HG03442 (cell line): ENCODE measurements around the gene ANKRD65.

ENCODE experiments used
- ATAC-seq: cut with Tn5 transposase; IDR thresholded peaks from one replicate; pipeline ENCODE4 v1.9.1; 2021; ENCODE audit warnings: mild to moderate bottlenecking, moderate library complexity; ENCODE audit not compliant: unreplicated experiment

ANKRD65 gene

DNA sequence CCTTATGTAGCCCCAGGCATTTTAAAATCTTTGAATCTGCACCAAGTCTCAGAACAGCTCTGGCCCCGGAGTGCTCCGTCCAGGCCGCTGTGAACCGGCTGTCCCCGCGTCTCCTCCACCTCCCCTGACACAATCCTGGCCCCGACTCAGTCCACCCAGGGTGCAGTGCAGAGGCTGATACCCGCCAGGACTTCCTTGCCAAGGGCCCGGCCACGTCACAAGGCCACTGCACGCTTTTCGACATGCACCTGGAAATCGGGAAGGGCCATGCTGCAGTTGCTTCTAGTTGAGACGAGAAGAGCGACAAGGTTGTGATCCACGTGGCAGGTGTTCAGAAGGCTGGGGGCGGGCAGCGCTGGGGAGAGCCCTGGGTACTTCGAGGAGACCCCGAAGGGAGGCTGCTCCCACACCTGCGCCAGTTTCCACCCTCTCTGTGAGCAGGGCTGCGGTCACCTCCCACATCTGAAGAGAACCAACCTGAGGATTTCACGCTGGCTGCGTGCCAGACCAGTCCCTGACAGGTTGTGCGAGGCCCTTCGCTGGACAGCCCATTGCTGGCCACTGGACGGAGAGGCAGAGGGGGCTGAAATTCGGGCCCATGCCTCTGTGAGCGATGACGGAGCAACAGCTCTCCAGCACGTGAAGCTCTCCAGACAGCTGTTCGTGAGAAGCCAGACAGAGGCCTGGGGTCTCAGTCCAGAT is 21.1 kb upstream of the ANKRD65 start:
- no peak for ATAC-seq

DNA sequence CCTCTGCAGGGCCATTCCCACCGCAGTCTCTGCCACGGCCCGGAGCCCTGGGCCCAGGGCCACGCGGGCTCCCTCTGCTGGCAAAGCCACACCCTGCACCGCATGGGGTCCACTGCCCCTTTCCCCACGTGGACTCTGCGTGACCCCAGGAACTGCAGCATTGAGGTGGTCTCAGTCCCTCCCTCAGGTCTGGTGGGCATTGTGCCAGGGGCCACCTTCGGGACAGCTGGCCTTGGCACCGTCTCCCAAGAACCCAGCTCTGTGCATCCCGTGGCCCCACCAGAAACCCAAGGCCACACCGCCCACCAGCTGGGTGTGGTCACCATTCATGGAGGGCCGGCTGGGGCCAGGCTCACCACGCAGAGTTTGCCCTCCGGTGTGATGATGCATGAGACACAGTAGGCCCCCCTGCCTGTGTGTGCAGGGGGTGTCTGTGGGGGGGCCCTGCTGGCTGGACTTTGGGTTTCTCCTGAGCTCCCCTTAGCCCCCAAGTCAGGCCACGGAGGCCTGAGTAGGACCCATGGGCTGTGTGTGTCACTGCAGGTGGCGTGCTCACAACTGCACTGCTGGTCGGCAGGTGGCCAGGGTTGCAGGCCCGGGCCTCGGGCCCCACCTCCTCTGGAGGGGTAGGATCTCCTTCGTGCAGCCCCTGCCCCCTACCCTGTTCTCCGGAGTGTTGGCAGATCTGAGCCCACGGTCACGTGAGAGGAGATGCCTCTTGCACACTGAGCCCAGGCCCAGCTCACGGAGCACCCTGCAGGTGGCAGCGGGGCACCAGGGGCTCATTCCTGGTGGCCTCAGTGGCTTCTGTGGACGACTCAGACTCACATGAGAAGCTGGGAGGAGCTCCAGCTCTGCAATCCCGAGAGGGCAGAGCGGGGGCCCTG is 20.2 kb upstream of the ANKRD65 start:
- ATAC-seq = no peak

- no peak for ATAC-seq
These were observed 19.4 kb upstream of the ANKRD65 start for GRCh38 chr1:1440262-1441001.

DNA sequence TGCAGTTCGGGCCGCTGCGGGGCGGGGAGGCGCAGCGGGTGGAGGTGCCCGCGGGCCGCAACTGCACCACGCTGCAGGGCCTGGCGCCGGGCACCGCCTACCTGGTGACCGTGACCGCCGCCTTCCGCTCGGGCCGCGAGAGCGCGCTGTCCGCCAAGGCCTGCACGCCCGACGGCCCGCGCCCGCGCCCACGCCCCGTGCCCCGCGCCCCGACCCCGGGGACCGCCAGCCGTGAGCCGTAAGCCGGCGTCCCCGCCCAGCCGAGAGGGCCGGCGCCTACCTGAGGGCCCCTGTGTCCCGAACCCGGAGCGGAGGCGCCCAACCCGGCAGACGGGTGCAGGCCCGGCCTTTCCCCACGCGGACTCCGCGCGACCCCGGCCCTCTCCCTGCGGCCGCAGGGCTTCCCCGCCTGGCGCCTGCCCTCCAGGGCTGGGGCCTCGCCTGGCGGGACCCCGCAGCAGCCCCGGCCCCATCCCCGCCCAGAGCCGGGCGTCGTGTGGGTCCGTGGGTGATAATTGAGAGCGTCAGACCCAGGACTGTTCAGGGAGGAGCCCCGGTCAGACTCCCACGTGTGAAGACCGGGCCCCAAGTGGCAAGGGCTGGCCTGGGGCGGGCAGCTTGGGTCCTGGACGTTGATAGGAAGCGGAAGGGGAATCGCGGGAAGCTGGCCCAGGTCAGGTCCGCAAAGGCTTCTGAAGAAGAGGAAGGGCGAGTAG is 18.6 kb upstream of the ANKRD65 start:
- no peak for ATAC-seq

DNA sequence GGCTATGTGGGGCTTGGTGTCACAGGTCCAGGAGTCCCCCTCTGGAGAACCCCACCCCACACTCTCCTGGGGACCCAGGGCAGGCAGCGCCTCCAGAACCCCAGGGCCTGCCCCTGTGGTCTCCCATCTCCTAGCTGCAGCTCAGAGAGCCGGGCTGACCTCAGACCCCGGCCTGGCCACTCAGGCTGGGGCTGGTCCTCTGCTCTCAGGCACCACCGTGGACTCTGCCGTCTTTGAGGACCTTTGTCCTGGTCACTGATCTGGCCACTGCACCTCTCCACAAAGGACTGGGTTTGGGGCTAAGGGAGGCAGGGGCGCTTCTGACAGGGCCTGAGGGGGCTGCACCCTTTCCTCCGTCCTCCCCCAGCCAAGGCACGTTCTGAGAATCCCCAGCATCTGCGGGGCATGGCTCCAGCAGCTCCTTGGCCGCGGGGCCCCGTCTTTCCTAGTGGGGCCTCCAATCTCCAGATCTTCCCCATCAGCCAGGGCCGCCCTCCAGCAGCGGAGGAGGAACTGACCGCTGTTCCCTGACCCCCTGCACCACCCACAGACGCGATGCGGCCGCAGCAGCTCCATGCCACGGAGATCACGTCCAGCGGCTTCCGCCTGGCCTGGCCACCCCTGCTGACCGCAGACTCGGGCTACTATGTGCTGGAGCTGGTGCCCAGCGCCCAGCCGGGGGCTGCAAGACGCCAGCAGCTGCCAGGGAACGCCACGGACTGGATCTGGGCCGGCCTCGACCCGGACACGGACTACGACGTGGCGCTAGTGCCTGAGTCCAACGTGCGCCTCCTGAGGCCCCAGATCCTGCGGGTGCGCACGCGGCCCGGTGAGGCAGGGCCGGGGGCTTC is 17.7 kb upstream of the ANKRD65 start:
- ATAC-seq = no peak

GRCh38 chr1:1437904-1438376 is 16.9 kb upstream of the ANKRD65 start:
- ATAC-seq = no peak

DNA sequence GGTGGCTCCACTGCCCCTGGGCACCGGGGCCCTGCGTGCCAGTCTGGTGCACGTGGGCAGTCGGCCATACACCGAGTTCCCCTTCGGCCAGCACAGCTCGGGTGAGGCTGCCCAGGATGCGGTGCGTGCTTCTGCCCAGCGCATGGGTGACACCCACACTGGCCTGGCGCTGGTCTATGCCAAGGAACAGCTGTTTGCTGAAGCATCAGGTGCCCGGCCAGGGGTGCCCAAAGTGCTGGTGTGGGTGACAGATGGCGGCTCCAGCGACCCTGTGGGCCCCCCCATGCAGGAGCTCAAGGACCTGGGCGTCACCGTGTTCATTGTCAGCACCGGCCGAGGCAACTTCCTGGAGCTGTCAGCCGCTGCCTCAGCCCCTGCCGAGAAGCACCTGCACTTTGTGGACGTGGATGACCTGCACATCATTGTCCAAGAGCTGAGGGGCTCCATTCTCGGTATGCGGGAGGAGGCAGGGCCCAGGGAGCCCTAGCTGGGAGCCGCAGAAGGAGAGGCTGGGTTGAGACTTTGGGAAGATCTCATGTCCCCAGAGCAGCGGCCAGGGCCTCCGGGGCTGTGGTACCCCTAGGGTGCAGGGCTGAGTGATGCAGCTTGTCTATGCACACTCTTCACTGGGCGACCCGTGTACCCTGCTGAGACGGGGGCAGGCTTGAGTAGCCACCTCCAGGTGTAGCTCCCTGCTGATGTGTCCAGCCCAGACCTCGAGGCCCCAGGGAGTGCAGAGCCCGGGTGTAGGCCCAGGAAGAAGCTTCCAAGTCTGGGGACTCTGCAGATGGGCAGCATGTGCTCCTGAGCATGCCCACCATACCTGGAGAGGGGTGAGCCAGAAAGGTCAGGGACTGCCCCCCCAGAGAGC is 16.2 kb upstream of the ANKRD65 start:
- no peak for ATAC-seq

DNA sequence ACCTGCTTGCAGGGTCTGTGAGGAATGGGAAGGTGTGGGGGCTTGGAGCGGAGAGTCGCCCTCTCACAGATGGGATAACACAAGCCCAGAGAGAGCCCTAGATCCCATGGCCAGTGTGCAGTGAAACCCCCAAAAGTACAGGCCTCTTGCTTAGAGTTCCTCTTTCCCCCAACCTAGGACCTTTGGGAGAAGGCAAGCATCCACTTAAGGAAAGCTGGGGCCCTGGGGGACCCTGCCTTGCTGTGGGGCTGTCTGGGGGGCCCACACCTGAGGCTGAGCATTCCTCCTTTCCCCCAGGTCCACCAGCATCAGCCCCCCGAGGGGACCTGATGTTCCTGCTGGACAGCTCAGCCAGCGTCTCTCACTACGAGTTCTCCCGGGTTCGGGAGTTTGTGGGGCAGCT is 15.6 kb upstream of the ANKRD65 start:
- no peak for ATAC-seq

DNA sequence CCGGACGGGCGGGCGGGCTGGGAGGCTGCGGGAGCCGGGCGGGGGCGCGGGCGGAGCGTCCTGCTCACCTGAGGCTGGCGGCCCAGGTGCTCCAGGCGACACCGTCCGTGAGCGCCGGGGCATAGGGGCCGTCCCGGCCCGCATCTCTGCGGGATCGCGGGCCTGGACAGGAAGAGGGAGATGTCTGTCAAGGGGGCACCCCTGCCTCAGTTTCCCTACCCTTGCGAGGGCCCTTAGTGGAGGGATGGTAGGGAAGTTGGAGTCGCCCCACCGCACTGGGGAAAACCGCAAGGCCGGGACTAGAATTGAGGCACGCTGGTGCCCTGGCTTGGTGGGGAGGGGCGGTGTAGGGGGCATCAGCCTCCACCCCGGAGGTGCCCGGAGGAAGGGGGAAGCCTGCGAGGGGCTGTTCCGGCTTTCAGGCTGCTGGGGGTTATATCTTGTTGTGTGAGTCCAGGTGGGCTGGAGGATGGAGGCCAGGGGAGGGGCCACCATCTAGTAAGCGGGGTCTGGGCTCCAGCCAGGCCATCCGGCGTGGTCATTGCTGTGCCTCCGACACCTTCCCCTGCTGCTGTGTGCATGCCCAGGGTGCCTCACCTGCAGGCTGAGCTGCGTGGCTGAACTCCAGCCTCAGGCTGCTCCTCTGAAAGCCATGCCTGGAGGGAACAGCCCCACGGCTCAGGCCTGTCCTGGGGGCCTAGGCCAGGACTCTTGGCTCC is 15.0 kb upstream of the ANKRD65 start:
- ATAC-seq = no peak

DNA sequence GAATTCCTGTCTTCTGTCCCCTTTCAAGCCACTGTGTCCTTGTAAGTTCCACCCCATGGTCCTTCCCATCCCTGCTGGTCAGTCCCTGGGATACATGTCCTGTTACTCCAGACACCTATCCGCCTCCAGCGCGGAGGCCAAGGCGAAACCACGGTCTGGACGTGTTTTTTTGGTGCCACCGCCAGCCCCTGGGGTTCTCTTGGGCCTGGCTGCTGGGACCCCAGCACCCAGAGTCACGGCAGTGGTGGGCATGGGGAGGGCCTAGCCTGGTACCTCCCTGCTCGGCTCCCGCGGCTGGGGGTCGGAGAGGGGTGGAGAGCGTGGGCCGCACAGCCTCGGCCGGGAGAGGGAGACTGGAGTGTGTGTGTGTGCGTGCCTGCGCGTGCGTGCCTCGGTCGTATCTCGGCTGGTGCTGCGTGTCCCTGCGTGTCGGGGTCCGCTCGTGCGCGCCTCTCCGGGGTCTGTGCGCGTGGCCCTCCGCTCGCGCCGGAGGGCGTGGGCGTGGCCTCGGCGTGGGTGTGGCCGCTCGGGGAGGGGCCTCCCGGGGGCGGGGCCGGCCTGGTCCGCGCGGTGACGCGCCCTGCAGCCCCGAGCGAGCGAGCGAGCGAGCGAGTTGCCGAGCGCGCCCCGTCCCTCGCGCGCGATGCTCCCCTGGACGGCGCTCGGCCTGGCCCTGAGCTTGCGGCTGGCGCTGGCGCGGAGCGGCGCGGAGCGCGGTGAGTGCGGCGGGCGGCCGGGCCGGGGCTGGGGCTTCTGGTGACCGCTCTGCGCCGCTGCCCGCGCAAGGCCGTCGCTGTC is 14.2 kb upstream of the ANKRD65 start, which contains the start of gene VWA1:
TSS of gene VWA1 (plus strand) at position 585 of the 798 bp plus-strand sequence. CDS start at position 644, 59 bp downstream.
- no peak for ATAC-seq

- no peak for ATAC-seq
These were observed 13.7 kb upstream of the ANKRD65 start for GRCh38 chr1:1434824-1435105.

DNA sequence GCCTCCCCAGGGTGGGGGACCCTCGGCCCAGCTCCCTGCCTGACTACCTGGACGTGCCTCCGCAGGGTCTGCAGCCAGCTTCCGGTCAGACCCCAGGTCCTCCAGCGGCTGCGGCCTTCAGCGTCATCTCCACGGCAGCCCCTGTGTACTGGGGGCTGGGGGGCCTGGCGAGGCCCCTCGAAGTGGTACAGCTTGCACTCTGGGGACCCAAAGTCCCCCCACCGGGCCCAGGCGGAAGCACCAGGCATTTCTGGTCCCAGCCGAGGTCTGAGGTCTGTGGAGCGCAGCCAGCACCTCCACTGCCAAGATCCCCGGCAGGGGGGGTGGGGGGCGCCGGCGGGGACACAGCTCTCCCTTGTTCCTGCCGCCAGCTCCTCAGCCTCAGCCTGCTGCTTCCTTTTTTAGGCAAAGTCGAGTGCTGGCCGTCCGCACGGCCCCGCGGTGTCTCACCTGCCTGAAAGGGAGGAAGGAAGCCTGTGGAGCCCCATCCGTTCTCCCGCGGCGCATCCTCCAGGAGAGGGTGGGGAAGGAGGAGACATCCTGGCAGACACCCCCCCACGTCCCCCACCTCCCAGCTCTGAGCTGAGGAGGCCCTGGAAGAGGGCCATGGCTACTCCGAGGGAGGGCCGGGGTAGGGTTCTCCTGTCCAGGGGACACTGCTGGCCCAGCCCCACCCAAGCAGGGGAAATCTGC is 13.2 kb upstream of the ANKRD65 start:
- no peak for ATAC-seq

DNA sequence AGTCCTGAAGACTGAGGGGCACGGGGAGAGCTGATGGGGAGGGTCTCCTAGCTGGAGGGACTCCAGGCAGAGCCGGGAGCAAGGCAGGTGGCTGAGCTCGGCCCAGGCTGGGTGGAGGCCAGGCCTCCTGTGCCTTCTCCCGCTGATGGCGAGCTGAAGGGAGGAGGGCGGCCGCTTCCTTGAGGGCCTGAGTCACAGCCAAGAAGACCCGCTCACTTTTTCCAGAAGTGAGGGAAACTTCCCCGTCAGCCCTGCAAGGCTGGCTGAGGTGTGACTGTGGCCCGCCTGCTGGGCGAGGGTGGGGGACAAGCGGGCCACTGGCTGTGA is 12.7 kb upstream of the ANKRD65 start:
- no peak for ATAC-seq

DNA sequence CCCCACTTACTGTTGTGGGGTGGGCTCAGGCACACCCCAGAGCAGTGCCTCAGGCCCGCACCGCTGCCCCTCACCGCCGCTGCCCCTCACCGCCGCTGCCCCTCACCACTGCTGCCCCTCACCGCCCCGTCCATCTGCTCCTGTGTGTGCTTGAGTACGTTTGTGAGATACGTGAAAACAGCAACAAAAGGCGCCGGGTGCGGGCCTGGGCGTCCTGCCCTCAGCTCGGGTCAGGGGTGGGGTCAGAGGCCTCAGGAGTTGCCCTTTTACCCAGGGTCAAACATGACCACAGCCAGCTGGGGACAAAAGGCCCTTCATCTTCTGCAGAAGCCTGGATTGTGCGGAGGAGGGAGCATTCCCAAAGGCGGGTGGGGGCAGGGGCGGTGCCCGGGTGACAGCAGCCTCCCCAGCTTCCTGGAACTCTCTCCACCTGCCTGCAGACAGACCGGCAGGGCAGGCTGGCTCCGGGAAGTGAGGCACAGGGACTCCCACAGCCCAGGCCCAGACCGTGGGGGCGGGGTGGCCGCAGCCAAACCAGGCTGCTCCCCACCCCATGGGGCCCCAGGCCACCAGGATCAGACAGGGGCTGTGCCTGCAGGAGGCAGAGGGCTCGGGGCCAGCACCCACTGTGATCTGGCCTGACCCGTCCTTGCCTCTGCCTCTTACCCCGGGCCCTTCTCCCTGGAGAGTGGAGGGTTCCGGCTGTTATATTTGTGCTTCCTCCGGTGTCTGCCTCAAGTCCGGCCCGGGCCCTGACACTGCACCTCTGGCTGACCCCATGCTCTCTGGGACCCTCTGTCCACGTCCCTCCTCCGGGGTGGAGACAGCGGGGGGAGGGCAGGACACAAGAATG is 12.1 kb upstream of the ANKRD65 start:
- ATAC-seq = no peak

DNA sequence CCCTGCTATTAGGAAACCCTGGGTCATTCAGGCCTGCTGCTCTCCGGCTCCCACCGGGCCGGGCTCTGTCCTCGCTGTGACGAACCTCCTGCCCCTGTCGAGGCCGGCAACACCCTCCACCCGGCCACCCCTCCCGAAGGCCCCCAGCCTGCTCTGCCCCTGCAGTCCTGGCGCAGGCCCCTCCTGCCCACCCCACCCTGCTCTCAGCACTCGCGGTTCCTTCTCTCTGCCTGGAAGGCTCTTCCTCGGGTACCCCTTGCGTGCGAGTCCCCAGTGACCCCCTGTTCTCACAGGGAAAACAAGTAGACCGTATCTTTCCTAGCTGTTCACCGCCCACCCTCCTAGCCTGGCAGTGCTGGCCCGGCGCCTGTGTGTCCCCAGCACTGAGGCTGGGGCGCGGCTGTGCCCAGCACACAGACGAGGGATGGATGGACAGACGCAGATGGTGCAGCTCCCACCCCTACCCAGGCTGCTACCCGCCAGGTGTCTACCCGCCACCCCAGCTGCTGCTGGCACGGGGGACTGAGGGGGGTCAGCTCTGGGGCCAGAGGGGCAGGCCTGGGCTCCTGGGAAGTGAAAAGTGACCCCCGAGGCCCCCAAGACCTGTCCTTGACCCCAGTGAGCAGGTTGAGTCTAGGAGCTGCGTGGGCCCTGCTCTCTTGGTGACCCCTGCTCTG is 11.3 kb upstream of the ANKRD65 start:
- no peak for ATAC-seq

GRCh38 chr1:1431845-1432273 is 10.8 kb upstream of the ANKRD65 start:
- ATAC-seq = no peak
